ENCODE results near the gene SAXO1.

DNA sequence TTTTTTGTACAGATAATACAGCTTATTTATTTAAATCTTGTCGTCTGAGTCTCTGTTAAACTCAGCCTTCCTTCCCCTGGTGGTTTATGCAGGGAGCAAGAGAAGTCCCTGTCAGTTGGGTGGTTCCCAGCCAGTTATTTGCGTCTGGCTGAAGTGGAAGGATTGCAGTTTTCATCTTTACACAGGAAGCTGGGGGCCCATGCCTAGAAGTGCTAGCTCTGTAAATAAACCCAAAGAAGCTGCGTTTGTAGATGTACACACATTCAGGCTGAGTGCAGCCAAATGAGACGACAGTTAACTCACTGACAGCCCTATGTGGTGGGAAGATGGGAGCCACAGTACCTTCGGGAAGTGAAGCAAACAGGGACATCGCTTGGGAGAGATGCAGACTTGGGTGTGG, 122.1 kb downstream of the SAXO1 start:
- TF ChIP-seq POLR2A (IDR thresholded peaks at IDR 0.05) (no peak), CTCF (IDR thresholded peaks at IDR 0.05) (no peak)

Data from testis (tissue), 2 donors.